ENCODE results near the gene PCIF1.

The PCIF1 gene

DNA sequence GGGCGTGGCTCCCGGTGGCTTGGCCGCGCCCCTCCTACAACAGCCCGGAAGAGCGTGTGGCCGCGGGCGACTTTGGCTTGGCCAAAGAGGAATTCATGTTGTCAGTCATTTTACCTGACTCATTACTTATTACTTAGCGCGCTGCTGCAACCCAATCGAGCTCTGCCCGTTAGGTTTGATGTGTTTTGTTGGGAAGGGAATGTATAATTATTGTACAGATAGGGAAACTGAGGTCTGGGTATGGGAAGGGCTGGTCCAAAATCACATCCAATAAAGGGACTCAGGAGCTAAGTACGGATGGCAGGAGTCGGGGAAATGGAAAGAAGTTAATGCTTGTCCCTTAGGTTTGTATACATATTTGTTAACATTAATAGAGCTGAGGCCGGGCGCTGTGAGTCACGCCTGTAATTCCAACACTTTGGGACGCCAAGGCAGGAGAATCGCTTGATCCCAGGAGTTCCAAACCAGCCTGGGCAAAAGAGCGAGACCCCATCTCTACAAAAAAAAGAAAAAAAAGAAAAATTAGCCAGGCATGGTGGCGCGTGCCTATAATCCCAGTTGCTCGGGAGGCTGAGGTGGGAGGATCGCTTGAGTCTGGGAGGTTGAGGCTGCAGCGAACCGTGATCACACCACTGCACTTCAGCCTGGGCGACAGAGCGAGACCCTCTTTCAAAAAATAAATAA lies 38.2 kb downstream of the PCIF1 start:
- no peak for DNase-seq (ENCODE audit: low read depth)
- H3K4me3 ChIP-seq (ENCODE audit: low read length), result peak overlapping the region; percentile 66
- TF ChIP-seq, protein P1, sequence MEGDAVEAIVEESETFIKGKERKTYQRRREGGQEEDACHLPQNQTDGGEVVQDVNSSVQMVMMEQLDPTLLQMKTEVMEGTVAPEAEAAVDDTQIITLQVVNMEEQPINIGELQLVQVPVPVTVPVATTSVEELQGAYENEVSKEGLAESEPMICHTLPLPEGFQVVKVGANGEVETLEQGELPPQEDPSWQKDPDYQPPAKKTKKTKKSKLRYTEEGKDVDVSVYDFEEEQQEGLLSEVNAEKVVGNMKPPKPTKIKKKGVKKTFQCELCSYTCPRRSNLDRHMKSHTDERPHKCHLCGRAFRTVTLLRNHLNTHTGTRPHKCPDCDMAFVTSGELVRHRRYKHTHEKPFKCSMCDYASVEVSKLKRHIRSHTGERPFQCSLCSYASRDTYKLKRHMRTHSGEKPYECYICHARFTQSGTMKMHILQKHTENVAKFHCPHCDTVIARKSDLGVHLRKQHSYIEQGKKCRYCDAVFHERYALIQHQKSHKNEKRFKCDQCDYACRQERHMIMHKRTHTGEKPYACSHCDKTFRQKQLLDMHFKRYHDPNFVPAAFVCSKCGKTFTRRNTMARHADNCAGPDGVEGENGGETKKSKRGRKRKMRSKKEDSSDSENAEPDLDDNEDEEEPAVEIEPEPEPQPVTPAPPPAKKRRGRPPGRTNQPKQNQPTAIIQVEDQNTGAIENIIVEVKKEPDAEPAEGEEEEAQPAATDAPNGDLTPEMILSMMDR (conservative IDR thresholded peaks at IDR 0.05; ENCODE audit: low read length), result no peak

DNA sequence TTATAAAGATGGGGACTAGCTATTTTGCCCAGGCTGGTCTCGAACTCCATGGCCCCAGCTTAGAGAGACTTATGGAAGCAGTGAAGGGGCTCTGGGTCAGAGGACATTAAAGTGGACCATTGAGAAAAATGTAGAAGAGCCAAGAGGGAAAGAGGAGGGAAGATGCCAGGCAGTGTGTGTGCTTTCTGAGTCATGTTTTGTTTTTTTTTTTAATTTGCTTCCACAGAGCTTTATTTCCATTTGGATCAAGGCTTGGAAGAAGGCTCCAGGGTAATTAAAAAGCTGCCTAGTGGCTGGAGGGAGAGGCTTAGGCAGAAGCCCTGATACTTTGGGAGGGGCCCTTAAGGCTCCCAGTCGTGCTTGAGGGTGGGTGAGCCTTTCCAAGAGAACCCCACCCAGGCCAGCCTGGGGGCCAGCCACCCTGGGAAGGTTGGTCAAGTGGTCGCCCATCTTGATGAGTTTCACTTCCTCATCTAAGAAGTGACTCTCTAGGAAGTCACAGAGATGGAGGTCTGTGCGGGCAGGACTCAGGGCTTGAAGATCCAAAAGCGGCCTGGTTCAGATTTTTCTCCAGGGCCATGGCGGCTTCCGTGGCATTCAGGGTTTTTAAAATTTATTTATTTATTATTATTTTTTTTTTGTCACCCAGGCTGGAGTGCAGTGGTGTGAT lies 40.5 kb downstream of the PCIF1 start:
- no peak overlapping the region for H3K4me3 ChIP-seq (ENCODE audit: low read length)
- TF ChIP-seq, protein P1 (conservative IDR thresholded peaks at IDR 0.05; ENCODE audit: low read length), result no peak
- no peak for DNase-seq (ENCODE audit: low read depth)

DNA sequence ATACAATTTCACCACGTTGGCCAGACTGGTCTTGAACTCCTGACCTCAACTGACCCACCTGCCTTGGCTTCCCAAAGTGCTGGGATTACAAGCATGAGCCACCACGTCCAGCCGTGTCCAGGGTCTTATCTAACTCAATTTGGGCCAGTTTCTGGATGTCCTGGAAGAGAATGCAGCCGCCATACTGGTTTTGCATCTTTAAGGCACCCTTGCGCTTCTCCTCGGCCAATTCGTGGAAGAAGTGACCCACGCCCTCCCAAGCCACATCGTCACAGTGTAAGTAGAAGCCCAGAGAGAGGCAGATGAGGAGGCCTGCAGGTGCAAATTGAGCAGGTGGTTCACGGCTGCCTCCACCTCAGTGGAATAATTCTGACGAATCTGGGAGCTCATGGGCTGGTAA lies 41.2 kb downstream of the PCIF1 start:
- TF ChIP-seq, protein P1 (conservative IDR thresholded peaks at IDR 0.05; ENCODE audit: low read length), result no peak
- H3K4me3 ChIP-seq (ENCODE audit: low read length), result no peak overlapping the region
- no peak for DNase-seq (ENCODE audit: low read depth)

DNA sequence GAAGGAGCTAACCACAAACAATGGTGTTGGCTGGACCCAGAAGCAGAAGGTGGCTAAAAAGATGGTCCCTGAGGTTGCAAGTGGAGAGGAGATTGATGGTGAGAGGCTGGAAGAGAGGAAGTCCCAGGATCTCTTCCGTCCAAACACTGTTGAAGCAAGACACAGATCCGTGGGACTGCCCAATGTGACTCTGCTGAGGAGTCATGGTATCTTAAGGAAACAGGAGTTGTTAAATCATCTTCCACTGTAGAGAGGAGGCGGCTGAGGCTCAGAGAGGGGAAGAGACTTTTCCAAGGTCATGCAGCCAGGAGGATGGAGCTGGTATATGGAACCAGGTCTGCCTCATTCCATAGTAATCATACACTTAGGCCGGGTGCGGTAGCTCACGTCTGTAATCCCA lies 41.6 kb downstream of the PCIF1 start:
- no peak for DNase-seq (ENCODE audit: low read depth)
- no peak overlapping the region for H3K4me3 ChIP-seq (ENCODE audit: low read length)
- TF ChIP-seq, protein P1 (conservative IDR thresholded peaks at IDR 0.05; ENCODE audit: low read length), result no peak

DNA sequence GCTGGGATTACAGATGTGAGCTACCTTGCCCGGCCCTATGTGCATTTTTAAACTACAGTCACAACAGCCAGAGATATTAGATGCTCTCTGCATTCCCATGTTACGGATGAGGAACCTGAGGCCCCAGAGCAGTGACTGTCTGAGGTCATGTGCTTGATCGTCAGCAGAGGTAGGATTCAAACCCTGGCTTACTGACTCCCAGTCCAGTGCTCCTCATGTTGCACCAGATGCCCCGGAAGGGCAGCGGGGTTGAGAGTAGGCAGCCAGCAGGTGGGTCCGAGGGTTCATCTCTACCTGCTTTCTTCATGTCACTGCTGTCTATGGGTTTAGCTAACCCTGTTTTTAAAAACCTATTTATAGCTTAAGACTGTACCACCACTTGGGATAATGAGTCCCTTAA lies 46.8 kb downstream of the PCIF1 start:
- H3K4me3 ChIP-seq (ENCODE audit: low read length), result no peak overlapping the region
- TF ChIP-seq, protein P1 (conservative IDR thresholded peaks at IDR 0.05; ENCODE audit: low read length), result no peak

DNA sequence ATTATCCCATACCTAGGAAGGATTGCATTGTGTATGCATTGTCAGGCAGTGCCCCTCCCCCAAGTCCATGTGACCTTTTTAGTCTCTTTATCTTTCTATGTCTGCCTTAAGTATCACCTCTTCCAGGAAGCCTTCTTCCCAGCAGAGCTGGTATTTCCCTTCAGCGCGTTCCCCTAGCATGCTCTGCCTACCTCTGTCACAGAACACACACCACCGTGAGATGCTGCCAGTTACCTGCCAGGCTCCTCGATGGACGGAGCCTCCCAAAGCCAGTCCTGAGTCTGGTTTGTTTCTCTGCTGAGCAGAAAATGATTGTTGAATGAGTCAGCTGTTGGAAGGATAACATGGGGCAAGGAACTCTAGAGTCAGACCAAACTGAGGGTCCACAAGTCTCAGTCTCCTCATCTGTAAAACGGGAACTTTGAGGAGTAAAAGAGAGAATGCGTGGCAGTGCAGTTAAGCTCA lies 48.8 kb downstream of the PCIF1 start:
- no peak for DNase-seq (ENCODE audit: low read depth)
- TF ChIP-seq, protein P1 (conservative IDR thresholded peaks at IDR 0.05; ENCODE audit: low read length), result no peak
- H3K4me3 ChIP-seq (ENCODE audit: low read length), result no peak overlapping the region

More for the DNA sequence above, 46.8 kb downstream of the PCIF1 start:
- no peak for DNase-seq (ENCODE audit: low read depth)

DNA sequence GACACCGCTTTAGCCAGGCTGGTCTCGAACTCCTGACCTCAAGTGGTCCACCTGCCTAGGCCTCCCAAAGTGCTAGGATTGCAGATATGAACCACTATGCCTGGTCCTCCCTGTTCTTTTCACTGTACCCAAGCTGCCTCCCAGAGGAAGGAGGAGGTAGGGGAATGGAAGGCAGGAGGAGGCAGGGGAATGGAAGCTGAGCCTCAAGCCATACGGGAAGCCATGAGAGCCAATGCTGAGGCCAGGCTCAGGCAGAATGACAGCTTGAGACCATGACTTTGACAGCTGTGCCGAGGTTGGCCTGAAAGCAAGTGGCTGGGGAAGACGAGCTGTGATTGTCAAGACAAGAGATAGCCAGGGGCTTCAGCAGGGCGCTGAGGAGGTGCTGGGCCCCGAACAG lies 51.1 kb downstream of the PCIF1 start:
- TF ChIP-seq, protein P1 (conservative IDR thresholded peaks at IDR 0.05; ENCODE audit: low read length), result peak; percentile 19; the same call in 1 of the 2 replicates
- DNase-seq (ENCODE audit: low read depth), result peak; percentile 5
- no peak overlapping the region for H3K4me3 ChIP-seq (ENCODE audit: low read length)
